Hepatocyte (in vitro differentiated cells): Measurements from ENCODE around the gene EXOC6B. TPM values are rescaled to one million over a fixed set of nuclear protein-coding genes. Genes with fewer than 3 reads are reported as not detected.

ENCODE experiments used
- DNase-seq: peaks from one replicate; pipeline ENCODE4 v3.0.0-alpha.2; 2016; ENCODE audit warnings: low spot score
- H2AFZ ChIP-seq: fragments of 200-600 bp; sonication (generic); 2 replicates; pipeline ENCODE4 v1.6.0; 2016; ENCODE audit warnings: antibody characterized with exemption, mild to moderate bottlenecking
- H3K27ac ChIP-seq: fragments of 200-600 bp; sonication (generic); 2 replicates; pipeline ENCODE4 v1.5.1; 2016; ENCODE audit warnings: mild to moderate bottlenecking
- H3K27me3 ChIP-seq: fragments of 200-600 bp; sonication (generic); 2 replicates; pipeline ENCODE4 v1.6.1; 2016
- H3K36me3 ChIP-seq: fragments of 200-600 bp; sonication (generic); replicated peaks from 2 replicates; pipeline ENCODE4 v1.5.1; 2016; ENCODE audit warnings: low read depth; ENCODE audit not compliant: insufficient read depth
- H3K4me1 ChIP-seq: fragments of 200-600 bp; sonication (generic); 2 replicates; pipeline ENCODE4 v1.5.1; 2016; ENCODE audit warnings: mild to moderate bottlenecking, moderate library complexity; ENCODE audit not compliant: insufficient read depth
- H3K4me2 ChIP-seq: fragments of 200-600 bp; sonication (generic); 2 replicates; pipeline ENCODE4 v1.6.0; 2016
- H3K4me3 ChIP-seq: fragments of 200-600 bp; sonication (generic); 2 replicates; pipeline ENCODE4 v1.5.1; 2016; ENCODE audit warnings: mild to moderate bottlenecking
- H3K79me2 ChIP-seq: fragments of 200-600 bp; sonication (generic); 2 replicates; pipeline ENCODE4 v1.6.0; 2017; ENCODE audit warnings: mild to moderate bottlenecking
- H3K9me2 ChIP-seq: fragments of 200-600 bp; sonication (generic); replicated peaks from 2 replicates; pipeline ENCODE4 v1.6.0; 2017; ENCODE audit warnings: mild to moderate bottlenecking; ENCODE audit not compliant: insufficient read depth
- H3K9me3 ChIP-seq: fragments of 200-600 bp; sonication (generic); 2 replicates; pipeline ENCODE4 v1.5.1; 2016; ENCODE audit warnings: low read depth, mild to moderate bottlenecking
- H4K20me1 ChIP-seq: fragments of 200-600 bp; sonication (generic); 2 replicates; pipeline ENCODE4 v1.6.0; 2016; ENCODE audit warnings: mild to moderate bottlenecking; ENCODE audit not compliant: insufficient read depth, poor library complexity, severe bottlenecking
- EZH2 ChIP-seq: fragments of 200-600 bp; sonication (generic); IDR thresholded peaks from 2 replicates; pipeline ENCODE4 v1.6.1; 2016; ENCODE audit warnings: antibody characterized with exemption, mild to moderate bottlenecking, borderline replicate concordance
- EZH2phosphoT487 ChIP-seq: fragments of 200-600 bp; sonication (generic); IDR thresholded peaks from one replicate; pipeline ENCODE4 v1.6.1; 2018; ENCODE audit warnings: antibody characterized with exemption, mild to moderate bottlenecking, low read depth, moderate library complexity; ENCODE audit not compliant: unreplicated experiment, severe bottlenecking
- WGBS: methylation state at CpG from one replicate; pipeline ENCODE4 v1.1.6; 2016; ENCODE audit warnings: low lambda C conversion rate; ENCODE audit errors: missing lambda C conversion rate; 5-methylcytosine and 5-hydroxymethylcytosine counted together
- polyA plus RNA-seq: library from polyadenylated mRNA; unstranded; fragments of >200 nt; fragmentation: Nextera tagmentation; extraction: Ambion mirVana; gene quantifications from 2 replicates; pipeline ENCODE4 v1.2.1, GENCODE V29; 2016
- total RNA-seq: library from RNA; depleted of rRNA; stranded (reverse); fragments of >200 nt; gene quantifications from 2 replicates; pipeline ENCODE4 v1.2.3, GENCODE V29; 2014
- TF ChIP-seq, protein P1 (sequence below): fragments of 200-600 bp; sonication (generic); IDR thresholded peaks from 2 replicates; pipeline ENCODE4 v1.5.1; 2016; ENCODE audit warnings: antibody characterized with exemption, mild to moderate bottlenecking; ENCODE audit not compliant: poor library complexity

Gene EXOC6B
- total and polyA plus RNA-seq, 2 experiments from 2014 or later = 11.8 to 36.2 TPM

DNA sequence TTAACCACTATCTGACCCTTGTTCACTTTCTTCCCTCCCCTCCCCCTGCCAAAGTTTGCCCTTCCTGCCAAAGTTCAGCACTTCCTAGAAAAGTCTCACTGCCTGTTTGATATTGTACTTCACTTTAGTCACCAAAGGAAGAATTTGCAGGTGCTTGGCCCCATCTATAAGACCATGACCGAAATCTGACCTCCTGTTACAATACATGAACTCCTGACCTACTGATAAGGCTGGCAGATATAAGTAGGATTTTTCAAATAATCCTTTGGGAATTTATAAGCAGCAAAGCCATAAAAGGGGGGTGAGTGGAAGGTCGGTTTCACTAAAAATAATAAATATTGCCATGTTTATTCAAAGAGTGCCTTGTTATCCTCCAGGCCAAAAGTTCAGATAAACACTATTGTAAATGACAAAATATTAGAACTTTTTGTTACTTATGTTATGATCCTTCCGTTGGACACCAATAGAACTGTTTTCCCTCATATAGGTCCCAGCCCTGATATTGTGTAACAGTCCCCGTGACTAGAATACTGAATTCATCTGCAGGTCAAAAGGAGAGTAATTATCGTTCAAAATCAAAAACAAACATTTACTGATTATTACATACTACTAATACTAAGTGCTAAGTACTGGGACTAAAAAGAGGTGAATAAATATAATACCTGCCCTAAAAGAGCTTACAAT, 277.6 kb downstream of the EXOC6B start:
- Histone ChIP-seq H3K36me3 (no peaks in the 10 kb centered on the region), H3K9me3 (no peaks in the 10 kb centered on the region), H3K4me1 (peaks cover 5% of the 10 kb centered on the region), H3K27ac (no peak overlapping the region), H3K9me2 (no peaks in the 10 kb centered on the region), H3K79me2 (no peaks in the 10 kb centered on the region), H2AFZ (no peak overlapping the region), H3K4me2 (no peak overlapping the region), H3K27me3 (no peaks in the 10 kb centered on the region), H4K20me1 (no peaks in the 10 kb centered on the region), H3K4me3 (no peak overlapping the region)
- DNase-seq = peak; percentile 24
- TF ChIP-seq, protein P1, sequence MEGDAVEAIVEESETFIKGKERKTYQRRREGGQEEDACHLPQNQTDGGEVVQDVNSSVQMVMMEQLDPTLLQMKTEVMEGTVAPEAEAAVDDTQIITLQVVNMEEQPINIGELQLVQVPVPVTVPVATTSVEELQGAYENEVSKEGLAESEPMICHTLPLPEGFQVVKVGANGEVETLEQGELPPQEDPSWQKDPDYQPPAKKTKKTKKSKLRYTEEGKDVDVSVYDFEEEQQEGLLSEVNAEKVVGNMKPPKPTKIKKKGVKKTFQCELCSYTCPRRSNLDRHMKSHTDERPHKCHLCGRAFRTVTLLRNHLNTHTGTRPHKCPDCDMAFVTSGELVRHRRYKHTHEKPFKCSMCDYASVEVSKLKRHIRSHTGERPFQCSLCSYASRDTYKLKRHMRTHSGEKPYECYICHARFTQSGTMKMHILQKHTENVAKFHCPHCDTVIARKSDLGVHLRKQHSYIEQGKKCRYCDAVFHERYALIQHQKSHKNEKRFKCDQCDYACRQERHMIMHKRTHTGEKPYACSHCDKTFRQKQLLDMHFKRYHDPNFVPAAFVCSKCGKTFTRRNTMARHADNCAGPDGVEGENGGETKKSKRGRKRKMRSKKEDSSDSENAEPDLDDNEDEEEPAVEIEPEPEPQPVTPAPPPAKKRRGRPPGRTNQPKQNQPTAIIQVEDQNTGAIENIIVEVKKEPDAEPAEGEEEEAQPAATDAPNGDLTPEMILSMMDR = no peak
- TF ChIP-seq EZH2 (no peak), EZH2phosphoT487 (no peak)
- WGBS = 39% methylated on average over 5 of the region's 5 CpGs

DNA sequence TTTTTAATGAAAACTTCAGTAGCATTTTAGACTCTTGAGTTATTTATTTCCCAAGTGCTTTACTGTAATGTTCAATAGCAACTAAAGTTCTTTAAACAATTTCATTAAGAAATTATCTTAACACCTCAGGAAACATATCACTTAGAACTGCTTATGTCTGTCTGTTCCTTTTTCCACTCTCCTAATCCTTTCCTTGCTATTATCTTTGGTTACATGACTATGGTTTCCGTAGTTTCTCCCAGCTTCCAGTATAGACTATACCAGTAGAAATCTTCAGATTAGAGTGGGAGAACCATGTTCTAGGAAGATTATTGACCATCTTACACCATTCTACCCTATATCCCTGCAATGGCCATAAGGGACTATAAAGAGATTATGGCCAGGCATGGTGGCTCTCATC, 280.0 kb downstream of the EXOC6B start:
- WGBS = 100% methylated on average over 1 of the region's 1 CpG
- Histone ChIP-seq H4K20me1 (no peaks in the 10 kb centered on the region), H3K9me2 (no peaks in the 10 kb centered on the region), H3K9me3 (no peaks in the 10 kb centered on the region), H3K4me3 (no peak overlapping the region), H3K4me2 (no peak overlapping the region), H3K4me1 (peaks cover 5% of the 10 kb centered on the region), H3K79me2 (no peaks in the 10 kb centered on the region), H3K27ac (no peak overlapping the region), H3K27me3 (no peaks in the 10 kb centered on the region), H3K36me3 (no peaks in the 10 kb centered on the region), H2AFZ (no peak overlapping the region)
- TF ChIP-seq EZH2phosphoT487 (no peak), EZH2 (no peak)
- TF ChIP-seq, protein P1 = no peak
- no peak for DNase-seq

DNA sequence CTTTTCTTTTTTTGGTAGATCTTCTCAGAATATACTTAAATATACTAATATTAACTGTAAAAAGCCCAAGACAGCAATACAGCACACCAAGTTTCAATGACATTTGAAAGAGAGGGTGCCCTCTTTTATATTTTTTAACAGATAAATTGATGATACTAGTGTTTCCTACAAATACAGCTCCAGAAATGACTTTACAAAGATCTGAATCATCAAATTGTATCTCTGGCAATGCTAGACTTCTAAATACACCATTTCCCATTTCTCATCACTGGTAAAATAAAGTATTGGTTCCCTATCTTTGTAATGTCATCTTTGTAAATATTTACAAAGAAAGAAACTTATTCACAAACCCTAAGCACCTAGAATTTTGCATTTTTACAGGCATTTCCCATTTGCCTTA, 281.3 kb downstream of the EXOC6B start:
- Histone ChIP-seq H2AFZ (no peak overlapping the region), H3K9me3 (no peaks in the 10 kb centered on the region), H3K4me1 (peaks cover 5% of the 10 kb centered on the region), H3K4me2 (no peak overlapping the region), H3K27me3 (no peaks in the 10 kb centered on the region), H3K9me2 (no peaks in the 10 kb centered on the region), H4K20me1 (no peaks in the 10 kb centered on the region), H3K4me3 (no peak overlapping the region), H3K36me3 (no peaks in the 10 kb centered on the region), H3K79me2 (no peaks in the 10 kb centered on the region), H3K27ac (no peak overlapping the region)
- no peak for DNase-seq
- TF ChIP-seq, protein P1 = no peak
- no peak for TF ChIP-seq EZH2phosphoT487
- no peak for TF ChIP-seq EZH2
